ENCODE measurements around the gene AKAP13.

Gene AKAP13

GRCh38 chr15:85588677-85589076, 208.3 kb downstream of the AKAP13 start (continued):
- TF ChIP-seq ZNF394 (tag by site-specific recombination; IDR thresholded peaks at IDR 0.05; ENCODE audit: borderline replicate concordance) = no peak
- TF ChIP-seq WT1 (tag by site-specific recombination; IDR thresholded peaks at IDR 0.05) = no peak
- TF ChIP-seq IKZF3 (tag by site-specific recombination; IDR thresholded peaks at IDR 0.05) = no peak
- no peak for TF ChIP-seq ZNF513 (tag by site-specific recombination; IDR thresholded peaks at IDR 0.05)
- TF ChIP-seq ZNF426 (tag by site-specific recombination; IDR thresholded peaks at IDR 0.05) = no peak
- no peak for TF ChIP-seq ZNF274 (IDR thresholded peaks at IDR 0.05; ENCODE audit: low read length)
- no peak for TF ChIP-seq ZNF274 (tag by site-specific recombination; IDR thresholded peaks at IDR 0.05; ENCODE audit: borderline replicate concordance)
- TF ChIP-seq HOXA7 (CRISPR knock-in tag; IDR thresholded peaks at IDR 0.05; ENCODE audit: borderline replicate concordance) = no peak
- TF ChIP-seq ZNF398 (tag by site-specific recombination; IDR thresholded peaks at IDR 0.05) = no peak
- no peak for TF ChIP-seq ZNF354C (tag by site-specific recombination; IDR thresholded peaks at IDR 0.05; ENCODE audit: borderline replicate concordance, low read depth)
- no peak for TF ChIP-seq BCL6B (tag by site-specific recombination; IDR thresholded peaks at IDR 0.05)

GRCh38 chr15:85589851-85590250, 209.4 kb downstream of the AKAP13 start:
- TF ChIP-seq ZNF202 (tag by site-specific recombination; IDR thresholded peaks at IDR 0.05; ENCODE audit: borderline replicate concordance) = no peak
- no peak for TF ChIP-seq ZNF335 (tag by site-specific recombination; conservative IDR thresholded peaks at IDR 0.05)
- no peak for TF ChIP-seq ZNF629 (tag by site-specific recombination; IDR thresholded peaks at IDR 0.05)
- TF ChIP-seq ZNF426 (tag by site-specific recombination; IDR thresholded peaks at IDR 0.05) = no peak
- no peak for TF ChIP-seq PRDM6 (tag by site-specific recombination; IDR thresholded peaks at IDR 0.05)
- no peak for TF ChIP-seq ZBTB7A (tag by site-specific recombination; IDR thresholded peaks at IDR 0.05; ENCODE audit: low read depth)
- no peak for TF ChIP-seq KLF17 (tag by site-specific recombination; IDR thresholded peaks at IDR 0.05)
- no peak for TF ChIP-seq ZNF785 (tag by site-specific recombination; IDR thresholded peaks at IDR 0.05)
- TF ChIP-seq ZNF112 (tag by site-specific recombination; IDR thresholded peaks at IDR 0.05) = no peak
- TF ChIP-seq ZNF23 (tag by site-specific recombination; IDR thresholded peaks at IDR 0.05; ENCODE audit: borderline replicate concordance) = no peak
- TF ChIP-seq ZNF324 (tag by site-specific recombination; IDR thresholded peaks at IDR 0.05) = no peak
- TF ChIP-seq KLF8 (tag by site-specific recombination; IDR thresholded peaks at IDR 0.05) = no peak
- TF ChIP-seq ZNF580 (tag by site-specific recombination; IDR thresholded peaks at IDR 0.05) = no peak
- no peak for TF ChIP-seq ZNF610 (tag by site-specific recombination; IDR thresholded peaks at IDR 0.05; ENCODE audit: borderline replicate concordance)
- TF ChIP-seq ZNF341 (tag by site-specific recombination; IDR thresholded peaks at IDR 0.05; ENCODE audit: low read depth) = no peak
- TF ChIP-seq ZNF626 (tag by site-specific recombination; IDR thresholded peaks at IDR 0.05) = no peak
- CTCF ChIA-PET = interaction anchor here (0.6 to 0.7 kb wide), 2 partner anchors 25 to 197 kb away, joined by 3 read pairs; no protein-coding TSS in a partner anchor
- Histone ChIP-seq H3K4me1 (ENCODE audit: control insufficient read depth, insufficient read depth, low read length) (no peaks in the 10 kb centered on the region), H3K36me3 (ENCODE audit: control insufficient read depth in 2 of 2, insufficient read depth in 1 of 2, low read length in 2 of 2) (peaks cover 0 to 5% of the 10 kb centered on the region in 2 experiments; a peak in 1 of 3 replicates), H3K4me3 (ENCODE audit: low read depth, low read length) (no peak overlapping the region), H3K27ac (ENCODE audit: extremely low read depth, low read depth, low read length) (no peak overlapping the region), H3K9me3 (ENCODE audit: control insufficient read depth, insufficient read depth, low read depth, low read length) (no peaks in the 10 kb centered on the region)
- POLR2A ChIA-PET = no interaction called here

All from HEK293 (cell line).